GM19351 (cell line): ENCODE results near the gene DNAJB2.
A peak's percentile ranks its signal among the peaks of the same experiment; 100 is the strongest.

Experiments
- ATAC-seq: cut with Tn5 transposase; IDR thresholded peaks from one replicate; pipeline ENCODE4 v1.9.1; 2021; ENCODE audit warnings: mild to moderate bottlenecking, moderate library complexity; ENCODE audit not compliant: unreplicated experiment

The DNAJB2 gene

GRCh38 chr2:219279151-219279915, at the start of gene DNAJB2:
Gene DNAJB2 (plus strand): TSS chr2:219279366. CDS start chr2:219279834, 468 bp downstream.
- ATAC-seq: peak; percentile 79

GRCh38 chr2:219230059-219230540, 49.1 kb upstream of the DNAJB2 start:
- ATAC-seq: peak; percentile 22

- ATAC-seq: no peak
These were observed 44.8 kb upstream of the DNAJB2 start for GRCh38 chr2:219234331-219234730.

- no peak for ATAC-seq
These were observed 35.8 kb upstream of the DNAJB2 start for GRCh38 chr2:219243291-219243761.

- ATAC-seq: no peak
These were observed 34.4 kb upstream of the DNAJB2 start for GRCh38 chr2:219244789-219245147.

- ATAC-seq: peak; percentile 87
These were observed 33.8 kb upstream of the DNAJB2 start, which contains the start of the genes GLB1L and STK16 for GRCh38 chr2:219245148-219245898. Gene GLB1L (minus strand): TSS chr2:219245444. CDS start chr2:219243573, 1,871 bp downstream. Gene STK16 (plus strand): TSS chr2:219245479. CDS start chr2:219246000, 521 bp downstream.

- no peak for ATAC-seq
These were observed 33.3 kb upstream of the DNAJB2 start for GRCh38 chr2:219245899-219246230.

GRCh38 chr2:219246559-219246958, 32.6 kb upstream of the DNAJB2 start:
- no peak for ATAC-seq

- ATAC-seq: no peak
These were observed 31.2 kb upstream of the DNAJB2 start for GRCh38 chr2:219247678-219248642.

- ATAC-seq: no peak
These were observed 30.3 kb upstream of the DNAJB2 start for GRCh38 chr2:219248845-219249202.

GRCh38 chr2:219249203-219249980, 29.8 kb upstream of the DNAJB2 start:
- ATAC-seq: no peak

- no peak for ATAC-seq
These were observed 29.0 kb upstream of the DNAJB2 start for GRCh38 chr2:219250049-219250781.

- ATAC-seq: no peak
These were observed 27.5 kb upstream of the DNAJB2 start for GRCh38 chr2:219251656-219252055.

- ATAC-seq: no peak
These were observed 27.1 kb upstream of the DNAJB2 start for GRCh38 chr2:219252084-219252483.

- no peak for ATAC-seq
These were observed 26.6 kb upstream of the DNAJB2 start for GRCh38 chr2:219252570-219252899.

GRCh38 chr2:219252900-219253752, 26.0 kb upstream of the DNAJB2 start, which contains the start of gene TUBA4B:
Gene TUBA4B (plus strand): TSS chr2:219253243. CDS start chr2:219253408, 165 bp downstream.
- ATAC-seq: peak; percentile 20

GRCh38 chr2:219253753-219254589, 25.2 kb upstream of the DNAJB2 start, which contains the start of gene TUBA4A:
Gene TUBA4A (minus strand): TSS chr2:219253918. CDS start chr2:219253858, 60 bp downstream.
- peak; percentile 56 for ATAC-seq
